HepG2 (cell line): ENCODE results near the gene CTF1. TPM values are rescaled to one million over a fixed set of nuclear protein-coding genes. Genes with fewer than 3 reads are reported as not detected.

ENCODE experiments used
- CEBPB ChIP-seq: IDR thresholded peaks from 2 replicates; pipeline ENCODE4 v1.6.1; 2011; ENCODE audit warnings: low read depth, low read length, improper control_type of control experiment, borderline replicate concordance
- CREM ChIP-seq, 2 experiments: sonication (generic) in 1 of 2; formaldehyde crosslinking in 1 of 2; IDR thresholded peaks; 2 replicates each; pipeline versions ENCODE4 v1.4.0 to v1.6.1; 2016 to 2020; ENCODE audit warnings: antibody characterized with exemption in 1 of 2, mild to moderate bottlenecking in 1 of 2, missing genetic modification reagents in 1 of 2
- FIP1L1 ChIP-seq: fragments of 200-400 bp; formaldehyde crosslinking; IDR thresholded peaks from 2 replicates; pipeline ENCODE4 v1.6.1; 2018; ENCODE audit warnings: low read depth, mild to moderate bottlenecking, low read length, moderate library complexity, borderline replicate concordance; ENCODE audit not compliant: insufficient read depth
- FOXP1 ChIP-seq, 2 experiments: fragments of 450-650 bp in 1 of 2; IDR thresholded peaks; 2 replicates each; pipeline ENCODE4 v1.6.1; 2017 to 2018; ENCODE audit warnings: antibody characterized with exemption in 1 of 2
- GRHL1 ChIP-seq: sonication (generic); formaldehyde crosslinking; conservative IDR thresholded peaks from 2 replicates; pipeline ENCODE4 v1.8.0; 2022; ENCODE audit warnings: missing genetic modification reagents
- IRF1 ChIP-seq: sonication (generic); formaldehyde crosslinking; IDR thresholded peaks from 2 replicates; pipeline ENCODE4 v1.4.0; 2020; ENCODE audit warnings: low read depth, mild to moderate bottlenecking, missing genetic modification reagents
- KLF12 ChIP-seq: sonication (generic); formaldehyde crosslinking; IDR thresholded peaks from 2 replicates; pipeline ENCODE4 v1.4.0; 2020; ENCODE audit warnings: missing genetic modification reagents, borderline replicate concordance
- MEF2D ChIP-seq: sonication (generic); formaldehyde crosslinking; IDR thresholded peaks from 2 replicates; pipeline ENCODE4 v1.5.1; 2020; ENCODE audit warnings: mild to moderate bottlenecking, missing genetic modification reagents
- MEIS1 ChIP-seq: sonication (generic); formaldehyde crosslinking; IDR thresholded peaks from 2 replicates; pipeline ENCODE4 v1.9.0; 2021; ENCODE audit warnings: mild to moderate bottlenecking, missing genetic modification reagents, moderate library complexity, borderline replicate concordance
- MNT ChIP-seq: fragments of 450-650 bp; IDR thresholded peaks from 2 replicates; pipeline ENCODE4 v1.6.1; 2016
- MXD1 ChIP-seq: sonication (generic); formaldehyde crosslinking; IDR thresholded peaks from 2 replicates; pipeline ENCODE4 v1.4.0; 2020; ENCODE audit warnings: mild to moderate bottlenecking, missing genetic modification reagents
- REPIN1 ChIP-seq: sonication (generic); formaldehyde crosslinking; IDR thresholded peaks from 2 replicates; pipeline ENCODE4 v1.8.0; 2022; ENCODE audit warnings: missing genetic modification reagents, low read depth, mild to moderate bottlenecking, borderline replicate concordance
- SIN3A ChIP-seq: IDR thresholded peaks from 2 replicates; pipeline ENCODE4 v1.6.1; 2011; ENCODE audit warnings: low read depth, mild to moderate bottlenecking, control low read depth, low read length, borderline replicate concordance
- ZHX2 ChIP-seq, 2 experiments: sonication (generic) in 1 of 2; formaldehyde crosslinking in 1 of 2; IDR thresholded peaks; 2 replicates each; pipeline versions ENCODE4 v1.6.1 to v1.9.0; 2014 to 2022; ENCODE audit warnings: antibody characterized with exemption in 1 of 2, borderline replicate concordance in 1 of 2, inconsistent platforms in 1 of 2, low read depth in 1 of 2, missing genetic modification reagents in 1 of 2
- ZNF451 ChIP-seq: sonication (generic); formaldehyde crosslinking; IDR thresholded peaks from 2 replicates; pipeline ENCODE4 v1.5.0; 2020; ENCODE audit warnings: mild to moderate bottlenecking, missing genetic modification reagents
- ZNF598 ChIP-seq: sonication (generic); formaldehyde crosslinking; IDR thresholded peaks from 2 replicates; pipeline ENCODE4 v1.5.1; 2020; ENCODE audit warnings: mild to moderate bottlenecking, missing genetic modification reagents, borderline replicate concordance
- ZNF616 ChIP-seq: sonication (generic); formaldehyde crosslinking; IDR thresholded peaks from 2 replicates; pipeline ENCODE4 v1.5.0; 2020; ENCODE audit warnings: low read depth, mild to moderate bottlenecking, missing genetic modification reagents
- polyA plus RNA-seq, 8 experiments: library from polyadenylated mRNA; depleted of rRNA in 3 of 8; stranded (reverse) in 7 of 8; unstranded in 1 of 8; fragments of >200 nt; fragmentation: Illumina TruSeq in 4 of 8; extraction: Trizol in 4 of 8; gene quantifications; 2 replicates each; pipeline versions ENCODE4 v1.2.1 to v1.2.3, GENCODE V29; 2011 to 2016; ENCODE audit warnings: low read depth in 4 of 8, missing spikeins in 1 of 8, mixed read lengths in 1 of 8; ENCODE audit not compliant: insufficient read depth in 1 of 8
- total RNA-seq, 5 experiments: library from RNA; depleted of rRNA; stranded (reverse); fragments of >200 nt; fragmentation: Illumina TruSeq; extraction: Trizol; gene quantifications; 2 replicates each; pipeline ENCODE4 v1.2.3, GENCODE V29; 2016; ENCODE audit warnings: low read depth in 1 of 5

Gene CTF1
- total and polyA plus RNA-seq, 2 of the 13 experiments (the other 11 are each of a cell fraction or from before 2014, with no cell fraction given) = 0.13 to 1.8 TPM

GRCh38 chr16:30921748-30922419, 25.5 kb downstream of the CTF1 start (continued):
- TF ChIP-seq MNT (no peak), KLF12 (0 out of 2 replicates have a peak, but pooled peaks have one; percentile 13), GRHL1 (CRISPR knock-in tag) (no peak), CEBPB (no peak), FOXP1 (IDR thresholded peaks at IDR 0.05) (no peak), FOXP1 (CRISPR knock-in tag; IDR thresholded peaks at IDR 0.05) (no peak), ZNF616 (CRISPR knock-in tag) (no peak), CREM (IDR thresholded peaks at IDR 0.05) (no peak), CREM (CRISPR knock-in tag; IDR thresholded peaks at IDR 0.05) (no peak), SIN3A (no peak; the same call in 1 of the 2 replicates), MEIS1 (CRISPR knock-in tag) (peak; percentile 74; the same call in 1 of the 2 replicates), MXD1 (CRISPR knock-in tag) (no peak), FIP1L1 (no peak), ZNF598 (CRISPR knock-in tag) (no peak), ZNF451 (CRISPR knock-in tag) (no peak), MEF2D (CRISPR knock-in tag) (no peak), REPIN1 (CRISPR knock-in tag) (peak; percentile 47; the same call in 1 of the 2 replicates), ZHX2 (IDR thresholded peaks at IDR 0.05; ENCODE audit: low read depth) (peak; percentile 23; the same call in 1 of the 2 replicates), ZHX2 (CRISPR knock-in tag; IDR thresholded peaks at IDR 0.05; ENCODE audit: borderline replicate concordance) (no peak), IRF1 (CRISPR knock-in tag) (no peak)
